Measurements from ENCODE around the gene ECT2.
"Not testable (repeated sequence)": the region's sequence is repeated elsewhere in the genome, so short reads cannot be mapped to it uniquely, and the experiment has no call there.

The ECT2 gene

GRCh38 chr3:172856795-172857742 is 106.5 kb downstream of the ECT2 start:
- DNase-seq (ENCODE audit: low spot score): no peak
- no peak for TF ChIP-seq CTCF (IDR thresholded peaks at IDR 0.05; ENCODE audit: borderline replicate concordance, control extremely low read depth, extremely low read depth, insufficient read depth, missing control alignments)
- in situ Hi-C loops (cut with MboI; ENCODE audit: low sequenced_read_pairs, unreplicated experiment): no loop called here

GRCh38 chr3:172859041-172859440 is 108.5 kb downstream of the ECT2 start:
- TF ChIP-seq CTCF (IDR thresholded peaks at IDR 0.05; ENCODE audit: borderline replicate concordance, control extremely low read depth, extremely low read depth, insufficient read depth, missing control alignments): no peak
- DNase-seq (ENCODE audit: low spot score): no peak
- in situ Hi-C loops (cut with MboI; ENCODE audit: low sequenced_read_pairs, unreplicated experiment): no loop called here

GRCh38 chr3:172866726-172867350 is 116.3 kb downstream of the ECT2 start:
- DNase-seq (ENCODE audit: low spot score); in situ Hi-C loops (cut with MboI; ENCODE audit: low sequenced_read_pairs, unreplicated experiment): not testable (repeated sequence)

DNA sequence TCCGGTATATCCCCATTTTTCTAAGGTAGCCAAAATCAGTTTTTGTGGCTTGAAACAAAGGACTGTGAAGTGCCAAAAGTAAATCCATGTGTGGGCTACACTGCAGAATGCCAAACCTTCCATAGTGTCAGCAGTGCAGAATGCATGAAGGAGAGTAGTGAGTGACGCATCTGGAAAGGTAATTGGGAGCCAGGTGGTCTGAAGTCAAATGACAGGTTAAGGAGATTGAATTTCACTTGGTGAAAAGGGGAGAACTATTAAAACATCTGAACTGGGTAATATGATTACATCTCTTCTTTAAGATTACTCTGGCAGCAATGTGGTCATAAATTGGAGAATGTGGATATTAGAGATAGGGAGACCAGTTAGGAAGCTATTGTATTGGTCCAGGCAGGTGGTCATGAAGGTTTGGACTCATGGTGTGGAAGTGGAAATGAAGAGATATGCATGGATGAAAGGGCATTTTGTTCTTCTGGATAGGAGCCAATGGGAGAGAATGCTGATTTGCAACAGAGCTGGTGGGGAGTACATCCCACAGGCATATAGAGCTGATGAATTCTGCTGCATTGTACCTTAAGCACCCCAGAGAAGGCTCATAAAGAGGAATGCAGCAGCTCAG is 118.2 kb downstream of the ECT2 start:
- in situ Hi-C loops (cut with MboI; ENCODE audit: low sequenced_read_pairs, unreplicated experiment): no loop called here

DNA sequence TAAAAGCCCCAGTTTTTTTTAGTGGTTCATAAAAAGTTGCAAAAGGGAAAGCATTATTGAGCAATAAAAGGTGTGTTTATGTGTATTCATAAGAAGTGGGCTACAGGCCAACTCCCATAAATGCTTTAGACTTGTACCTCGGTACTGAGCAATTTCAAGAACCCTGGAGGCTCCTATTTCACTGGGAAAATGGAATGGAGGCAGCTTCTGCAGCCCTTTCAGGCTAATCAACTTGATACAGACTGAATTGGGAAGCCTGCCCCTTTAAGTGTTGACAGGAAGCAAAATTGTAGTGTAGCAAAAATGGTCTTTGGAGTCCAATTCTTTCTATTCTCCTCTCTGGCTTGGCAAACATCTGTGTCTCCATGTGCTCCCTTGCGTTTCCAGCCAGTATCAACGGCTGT is 118.8 kb downstream of the ECT2 start:
- in situ Hi-C loops (cut with MboI; ENCODE audit: low sequenced_read_pairs, unreplicated experiment): no loop called here
- no peak for DNase-seq (ENCODE audit: low spot score)

More for the DNA sequence above, 118.2 kb downstream of the ECT2 start:
- no peak for DNase-seq (ENCODE audit: low spot score)
- TF ChIP-seq CTCF (IDR thresholded peaks at IDR 0.05; ENCODE audit: borderline replicate concordance, control extremely low read depth, extremely low read depth, insufficient read depth, missing control alignments): no peak

GRCh38 chr3:172869784-172870518 is 119.4 kb downstream of the ECT2 start:
- DNase-seq (ENCODE audit: low spot score): no peak
- no peak for TF ChIP-seq CTCF (IDR thresholded peaks at IDR 0.05; ENCODE audit: borderline replicate concordance, control extremely low read depth, extremely low read depth, insufficient read depth, missing control alignments)
- in situ Hi-C loops (cut with MboI; ENCODE audit: low sequenced_read_pairs, unreplicated experiment): no loop called here

More for the DNA sequence above, 118.8 kb downstream of the ECT2 start:
- TF ChIP-seq CTCF (IDR thresholded peaks at IDR 0.05; ENCODE audit: borderline replicate concordance, control extremely low read depth, extremely low read depth, insufficient read depth, missing control alignments): no peak

Measured in GM13976 (cell line).